K562 (cell line): ENCODE results near the gene MRPL10. TPM values are rescaled to one million over a fixed set of nuclear protein-coding genes. Genes with fewer than 3 reads are reported as not detected.

Experiments used
- CAMTA2 ChIP-seq: fragments of 250-450 bp; sonication (Bioruptor Pico); conservative IDR thresholded peaks from 2 replicates; pipeline ENCODE4 v1.5.1; 2022
- CTCFL ChIP-seq: IDR thresholded peaks from 2 replicates; pipeline ENCODE4 v1.6.1; 2011; ENCODE audit warnings: borderline replicate concordance, low read depth, mild to moderate bottlenecking, moderate library complexity, low read length; ENCODE audit not compliant: insufficient read depth, poor library complexity, severe bottlenecking
- DLX4 ChIP-seq: fragments of 250-450 bp; sonication (Bioruptor Pico); IDR thresholded peaks from 2 replicates; pipeline ENCODE4 v1.6.1; 2021; ENCODE audit warnings: mild to moderate bottlenecking
- E2F3 ChIP-seq: fragments of 250-450 bp; sonication (Bioruptor Pico); IDR thresholded peaks from 2 replicates; pipeline ENCODE4 v1.4.0; 2020; ENCODE audit warnings: mild to moderate bottlenecking
- E2F6 ChIP-seq, 2 experiments: IDR thresholded peaks; 2 replicates each; pipeline ENCODE4 v1.6.1; 2011; ENCODE audit warnings: borderline replicate concordance in 1 of 2, control low read depth in 1 of 2, low read depth in 1 of 2, low read length in 1 of 2, mild to moderate bottlenecking in 1 of 2, mixed read lengths in 1 of 2, moderate library complexity in 1 of 2; ENCODE audit not compliant: insufficient read depth in 1 of 2, insufficient read length in 1 of 2, poor library complexity in 1 of 2, severe bottlenecking in 1 of 2; ENCODE audit errors: extremely low read depth in 1 of 2
- FOXA1 ChIP-seq: fragments of 450-650 bp; IDR thresholded peaks from 2 replicates; pipeline ENCODE4 v1.6.1; 2016; ENCODE audit warnings: mild to moderate bottlenecking, borderline replicate concordance
- HMG20B ChIP-seq: fragments of 250-450 bp; sonication (Bioruptor Pico); IDR thresholded peaks from 2 replicates; pipeline ENCODE4 v1.5.0; 2021; ENCODE audit warnings: mild to moderate bottlenecking
- HNRNPLL ChIP-seq: fragments of 200-400 bp; formaldehyde crosslinking; IDR thresholded peaks from 2 replicates; pipeline ENCODE4 v1.6.1; 2017; ENCODE audit warnings: low read length, low read depth, mild to moderate bottlenecking; ENCODE audit not compliant: poor library complexity, severe bottlenecking
- MAFG ChIP-seq: fragments of 450-650 bp; conservative IDR thresholded peaks from 2 replicates; pipeline ENCODE4 v1.6.1; 2016; ENCODE audit warnings: missing genetic modification characterization, missing compliant biosample characterization
- MAZ ChIP-seq, 2 experiments: fragments of 450-650 bp in 1 of 2; sonication (generic) in 1 of 2; formaldehyde crosslinking; IDR thresholded peaks in 1 of 2; conservative IDR thresholded peaks in 1 of 2; 2 replicates each; pipeline versions ENCODE4 v1.4.0 to v1.5.0; 2020; ENCODE audit warnings: mild to moderate bottlenecking in 1 of 2, missing genetic modification reagents in 1 of 2
- NFIC ChIP-seq: fragments of 450-650 bp; IDR thresholded peaks from 2 replicates; pipeline ENCODE4 v1.6.1; 2017; ENCODE audit warnings: mild to moderate bottlenecking, inconsistent platforms
- NR0B1 ChIP-seq: fragments of 450-650 bp; IDR thresholded peaks from one replicate; pipeline ENCODE4 v1.6.1; 2018; ENCODE audit warnings: mild to moderate bottlenecking, moderate library complexity; ENCODE audit not compliant: partially characterized antibody
- POLR2G ChIP-seq: fragments of 200-400 bp; formaldehyde crosslinking; IDR thresholded peaks from 2 replicates; pipeline ENCODE4 v1.6.1; 2017; ENCODE audit warnings: low read depth, mild to moderate bottlenecking, antibody characterized with exemption, low read length, moderate library complexity
- ZBTB1 ChIP-seq: sonication (generic); formaldehyde crosslinking; IDR thresholded peaks from 2 replicates; pipeline ENCODE4 v1.8.1; 2023; ENCODE audit warnings: missing genetic modification reagents, low read depth, mild to moderate bottlenecking, borderline replicate concordance
- ZBTB43 ChIP-seq: sonication (generic); formaldehyde crosslinking; IDR thresholded peaks from 2 replicates; pipeline ENCODE4 v1.8.0; 2023; ENCODE audit warnings: mild to moderate bottlenecking, missing genetic modification reagents
- ZNF212 ChIP-seq: fragments of 450-650 bp; formaldehyde crosslinking; IDR thresholded peaks from 2 replicates; pipeline ENCODE4 v1.4.0; 2020; ENCODE audit warnings: mild to moderate bottlenecking
- ZNF518B ChIP-seq: fragments of 250-450 bp; sonication (Bioruptor Pico); IDR thresholded peaks from 2 replicates; pipeline ENCODE4 v1.5.0; 2021; ENCODE audit warnings: mild to moderate bottlenecking, moderate library complexity
- polyA plus RNA-seq, 8 experiments: library from polyadenylated mRNA; depleted of rRNA in 4 of 8; stranded (reverse) in 5 of 8; unstranded in 3 of 8; fragments of >200 nt; fragmentation: Nextera tagmentation in 2 of 8; fragmentation: Illumina TruSeq in 1 of 8; extraction: Ambion mirVana in 2 of 8; extraction: Trizol in 1 of 8; gene quantifications; 2 replicates each; pipeline versions ENCODE4 v1.2.1 to v1.2.3, GENCODE V29; 2011 to 2014; ENCODE audit warnings: inconsistent platforms in 1 of 8, missing spikeins in 1 of 8
- total RNA-seq, 7 experiments: library from RNA; depleted of rRNA in 6 of 7; stranded (reverse); fragments of >200 nt in 6 of 7; fragmentation: Illumina TruSeq in 2 of 7; extraction: Trizol in 2 of 7; gene quantifications; 2 replicates each; pipeline versions ENCODE4 v1.2.1 to v1.2.3, GENCODE V29; 2011 to 2021; ENCODE audit warnings: low replicate concordance in 1 of 7

MRPL10 gene
- total and polyA plus RNA-seq, 9 of the 15 experiments (the other 6 are each of a cell fraction or from before 2014, with no cell fraction given) = 27.8 to 105 (median 67.3) TPM

- TF ChIP-seq MAFG (tag) (peak; percentile 40; the same call in 1 of the 2 replicates), ZBTB43 (CRISPR knock-in tag) (no peak), NR0B1 (no peak), MAZ (CRISPR knock-in tag; conservative IDR thresholded peaks at IDR 0.05 in 1 of 2, IDR thresholded peaks at IDR 0.05 in 1 of 2) (peak in 1 of 2 experiments; percentile 57; a peak in 2 of 4 replicates), DLX4 (CRISPR knock-in tag) (no peak), HNRNPLL (no peak), E2F6 (IDR thresholded peaks at IDR 0.05; ENCODE audit: borderline replicate concordance in 1 of 2, extremely low read depth in 1 of 2, insufficient read depth in 1 of 2, insufficient read length in 1 of 2, low read depth in 1 of 2, low read length in 1 of 2, poor library complexity in 1 of 2, severe bottlenecking in 1 of 2) (no peak), E2F3 (no peak), ZNF518B (CRISPR knock-in tag) (no peak), NFIC (no peak), CAMTA2 (CRISPR knock-in tag) (no peak), ZNF212 (CRISPR knock-in tag) (no peak), POLR2G (no peak), ZBTB1 (no peak), FOXA1 (no peak), CTCFL (no peak), HMG20B (CRISPR knock-in tag) (no peak)
Measured at GRCh38 chr17:47785538-47786123, 45.7 kb downstream of the MRPL10 start (continued).
